A673 (cell line): ENCODE measurements around the gene LAD1.

Experiments used
- CTCF ChIP-seq: fragments of 300-800, 200-600 bp; sonication (generic); conservative IDR thresholded peaks from 2 replicates; pipeline ENCODE4 v1.5.1; 2017; ENCODE audit warnings: low read depth, mild to moderate bottlenecking, antibody characterized with exemption, low read length, moderate library complexity, mixed read lengths
- EZH2 ChIP-seq: fragments of 200-600 bp; sonication (generic); IDR thresholded peaks from 2 replicates; pipeline ENCODE4 v1.6.1; 2017; ENCODE audit warnings: borderline replicate concordance, low read depth, mild to moderate bottlenecking, mixed read lengths, antibody characterized with exemption, low read length; ENCODE audit not compliant: poor library complexity, severe bottlenecking

- TF ChIP-seq EZH2: no peak
- no peak for TF ChIP-seq CTCF
Measured at GRCh38 chr1:201422436-201423030, 23.4 kb upstream of the LAD1 start.
